HG03064 (cell line): ENCODE results near the gene TOP3B.
"Not testable (repeated sequence)": the region's sequence is repeated elsewhere in the genome, so short reads cannot be mapped to it uniquely, and the experiment has no call there.

Experiments used
- ATAC-seq: cut with Tn5 transposase; IDR thresholded peaks from one replicate; pipeline ENCODE4 v1.9.1; 2021; ENCODE audit warnings: low read depth; ENCODE audit not compliant: unreplicated experiment

Gene TOP3B

DNA sequence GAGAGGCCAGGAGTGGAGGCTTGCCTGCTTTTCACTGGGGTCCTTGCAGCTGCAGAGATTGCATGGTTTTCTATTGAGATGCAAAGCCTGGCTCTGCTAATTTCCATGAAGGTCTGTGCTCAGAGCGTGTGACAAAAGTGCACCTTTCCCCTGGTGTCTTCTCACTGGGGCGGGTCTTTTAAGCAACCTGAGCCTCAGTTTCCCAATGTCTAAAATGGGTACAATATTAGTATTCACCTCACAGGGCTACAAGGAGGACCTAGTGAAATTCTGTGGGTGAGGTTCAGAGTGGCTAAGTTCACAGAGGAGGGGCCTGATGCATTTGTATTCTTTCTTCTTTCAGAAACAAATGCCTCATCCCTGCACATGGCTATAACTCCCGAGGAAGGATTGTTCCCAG, 50.2 kb downstream of the TOP3B start:
- ATAC-seq = no peak

DNA sequence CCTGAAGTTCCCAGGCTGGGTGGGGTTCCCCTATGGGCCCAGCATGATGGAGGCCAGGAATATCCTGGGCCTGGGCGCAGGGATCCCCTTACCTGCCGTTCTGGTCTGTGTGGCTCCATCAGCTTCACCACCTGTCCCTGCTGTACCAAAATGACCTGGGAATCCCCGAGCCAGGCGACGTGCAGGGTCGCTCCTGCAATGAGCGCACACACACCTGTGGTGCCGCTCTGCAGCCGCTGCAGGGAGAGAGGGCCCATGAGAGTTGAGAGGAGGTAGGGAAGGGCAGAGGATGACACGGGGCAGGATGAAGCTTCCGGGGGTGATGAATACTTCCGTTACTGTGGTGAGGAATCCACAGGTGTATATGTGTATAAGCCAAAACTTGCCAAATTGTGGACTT, 51.5 kb downstream of the TOP3B start:
- no peak for ATAC-seq

DNA sequence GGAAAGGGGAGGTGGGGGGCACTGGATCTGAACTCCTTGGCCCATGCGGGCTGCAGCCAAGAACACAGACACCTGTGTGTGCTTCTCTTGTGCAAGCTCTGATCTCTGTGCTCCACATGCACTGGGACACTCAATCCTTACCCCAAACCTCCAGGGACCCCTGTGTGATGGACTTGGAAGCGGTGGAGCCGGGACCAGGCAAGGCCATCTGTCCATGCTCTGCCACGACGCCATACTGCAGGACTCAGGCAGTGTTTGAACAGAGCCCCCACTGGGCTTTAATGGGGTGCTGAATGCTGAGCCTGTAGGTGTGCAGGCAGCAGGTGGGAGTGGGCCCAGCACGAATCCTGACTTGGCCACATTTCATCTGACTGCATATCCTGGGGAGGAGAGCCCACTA, 53.3 kb downstream of the TOP3B start:
- ATAC-seq = no peak

GRCh38 chr22:21928048-21928447, 54.5 kb downstream of the TOP3B start:
- ATAC-seq = no peak

DNA sequence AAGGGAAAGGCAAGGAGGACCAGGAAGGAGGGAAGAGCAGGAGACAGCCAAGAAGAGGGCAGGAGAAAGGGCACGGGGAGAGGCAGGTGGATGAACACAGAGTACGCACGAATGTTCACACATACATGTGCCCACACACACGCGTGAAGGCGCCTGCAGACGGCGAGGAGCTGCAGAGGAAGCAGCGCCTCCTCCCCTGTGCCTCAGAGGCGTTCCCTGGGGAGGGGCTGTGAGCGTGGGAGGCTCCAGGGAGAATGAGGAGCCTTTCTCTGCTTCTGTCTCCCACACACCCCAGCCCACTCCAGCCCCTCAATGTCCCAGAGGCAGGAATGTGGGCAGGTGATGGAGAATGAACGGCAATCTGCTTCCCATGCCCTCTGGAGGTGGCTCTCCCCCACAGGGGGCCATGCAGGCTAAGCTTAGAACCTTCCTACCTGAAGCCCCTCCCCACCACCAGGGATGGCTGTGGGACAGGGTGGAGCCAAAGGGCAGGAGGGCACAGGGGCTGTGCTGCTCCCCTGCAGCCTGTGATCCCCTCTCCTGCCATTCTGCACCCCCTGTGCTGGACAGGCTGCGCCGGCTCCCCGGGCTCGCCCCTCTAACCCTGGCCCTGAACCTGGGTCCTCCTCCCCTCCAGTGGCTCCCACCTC, 55.3 kb downstream of the TOP3B start:
- ATAC-seq = no peak

DNA sequence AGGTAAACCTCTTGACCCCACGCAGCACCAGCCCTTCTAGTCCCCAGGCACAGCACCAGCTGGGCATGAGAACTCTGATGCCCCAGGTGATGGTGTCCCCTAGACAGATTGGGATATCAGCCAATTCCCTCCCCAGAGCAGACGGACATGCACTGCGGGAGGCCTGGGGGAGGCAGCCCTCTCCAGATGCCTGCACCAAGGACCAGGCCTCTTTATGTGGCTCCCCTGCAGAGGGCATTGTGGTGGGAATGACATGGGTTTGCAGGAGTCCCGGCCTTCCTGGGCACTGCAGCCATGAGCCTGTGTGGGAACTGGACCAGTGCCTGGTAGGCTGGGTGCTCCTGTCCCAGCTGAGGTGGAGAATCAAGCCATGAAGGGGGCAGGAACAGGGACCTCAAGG, 55.9 kb downstream of the TOP3B start:
- ATAC-seq = no peak

DNA sequence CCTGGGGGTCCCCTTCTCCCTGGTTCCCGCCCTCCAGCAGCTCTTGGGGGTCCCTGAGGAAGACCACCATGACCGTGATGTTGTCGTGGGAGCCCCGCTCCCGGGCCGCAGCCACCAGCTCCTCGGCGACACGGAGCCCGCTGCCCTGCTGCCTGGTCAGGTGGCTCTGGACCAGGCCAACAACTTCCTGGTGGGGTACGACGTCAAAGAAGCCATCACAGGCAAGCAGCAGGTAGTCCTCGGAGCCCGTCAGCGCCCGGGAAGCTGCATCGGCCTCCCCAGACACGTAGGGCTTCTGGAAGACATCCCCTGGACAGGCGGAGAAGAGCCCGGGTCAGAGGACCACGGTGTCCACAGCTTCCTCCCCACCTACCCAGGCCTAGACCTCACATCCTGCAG, 59.4 kb downstream of the TOP3B start:
- no peak for ATAC-seq

- no peak for ATAC-seq
Measured at GRCh38 chr22:21922370-21923162, 60.0 kb downstream of the TOP3B start.

- no peak for ATAC-seq
Measured at GRCh38 chr22:21921729-21922128, 60.9 kb downstream of the TOP3B start.

DNA sequence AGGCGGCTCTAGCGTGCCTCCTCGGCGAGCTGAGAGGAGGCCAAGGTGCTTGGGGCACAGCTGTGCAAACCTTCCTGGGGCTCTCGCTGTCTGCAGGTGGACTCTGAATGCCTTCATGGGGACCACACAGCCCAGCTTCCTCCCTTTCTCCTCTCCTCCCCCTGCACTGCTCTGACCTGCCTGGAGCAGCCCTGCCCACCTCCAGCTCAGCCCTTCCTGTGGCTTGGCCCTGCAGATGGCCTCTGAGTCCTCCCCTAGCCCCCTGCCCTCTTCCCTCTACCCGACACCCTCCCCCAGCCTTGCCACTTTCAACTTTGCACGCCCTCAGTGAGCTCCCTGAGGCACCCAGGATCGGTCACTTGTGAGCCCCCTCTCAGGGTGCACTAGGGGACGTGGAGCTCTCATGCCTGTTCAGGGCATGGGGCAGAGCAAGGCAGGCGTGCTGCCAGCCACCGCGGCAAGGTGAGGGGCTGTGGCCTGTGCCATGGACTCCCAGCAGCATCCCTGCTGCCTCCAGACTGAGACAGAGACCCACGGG, 61.3 kb downstream of the TOP3B start:
- ATAC-seq = no peak

DNA sequence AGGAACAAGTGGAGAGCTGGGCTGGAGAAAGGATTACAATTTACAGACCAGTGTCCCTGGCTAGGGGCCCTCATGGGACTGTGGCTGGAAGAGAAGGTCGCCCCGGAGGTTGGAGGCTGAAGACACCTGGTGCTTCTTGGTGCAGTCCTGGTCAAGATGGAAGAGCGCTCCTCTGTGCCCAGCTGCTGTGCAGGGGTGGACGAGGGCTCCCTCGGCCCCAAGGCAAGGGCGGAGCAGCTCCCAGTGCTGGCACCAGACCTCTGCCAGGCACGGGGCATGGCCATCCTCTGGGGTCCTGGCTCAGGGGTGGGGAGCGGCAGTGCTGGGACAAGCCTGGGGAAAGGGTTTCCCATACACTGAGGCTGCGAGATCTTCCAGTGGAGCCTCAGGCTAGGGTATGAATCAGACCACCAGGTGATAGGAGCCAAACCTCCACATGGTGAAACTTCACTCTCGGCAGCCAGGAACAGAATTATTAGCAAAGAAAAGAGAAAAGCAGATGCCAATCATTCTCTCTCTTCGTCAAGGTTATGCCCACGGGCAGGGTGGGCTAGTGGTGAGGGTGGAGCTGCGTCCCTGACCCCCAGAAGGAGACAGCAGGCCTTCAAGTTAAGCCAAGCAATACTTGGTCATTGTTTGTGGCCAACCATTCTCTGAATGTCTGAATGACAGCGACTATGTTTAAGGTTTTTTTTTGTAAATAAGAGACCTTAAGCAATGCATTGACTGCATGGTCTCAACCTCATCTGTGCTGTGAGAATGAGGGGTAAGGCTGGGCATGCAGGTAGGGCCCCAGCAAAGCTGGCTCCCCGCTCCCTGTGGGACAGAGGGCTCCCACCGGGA, 62.0 kb downstream of the TOP3B start:
- no peak for ATAC-seq

- no peak for ATAC-seq
Measured at GRCh38 chr22:21919526-21920307, 62.9 kb downstream of the TOP3B start.

DNA sequence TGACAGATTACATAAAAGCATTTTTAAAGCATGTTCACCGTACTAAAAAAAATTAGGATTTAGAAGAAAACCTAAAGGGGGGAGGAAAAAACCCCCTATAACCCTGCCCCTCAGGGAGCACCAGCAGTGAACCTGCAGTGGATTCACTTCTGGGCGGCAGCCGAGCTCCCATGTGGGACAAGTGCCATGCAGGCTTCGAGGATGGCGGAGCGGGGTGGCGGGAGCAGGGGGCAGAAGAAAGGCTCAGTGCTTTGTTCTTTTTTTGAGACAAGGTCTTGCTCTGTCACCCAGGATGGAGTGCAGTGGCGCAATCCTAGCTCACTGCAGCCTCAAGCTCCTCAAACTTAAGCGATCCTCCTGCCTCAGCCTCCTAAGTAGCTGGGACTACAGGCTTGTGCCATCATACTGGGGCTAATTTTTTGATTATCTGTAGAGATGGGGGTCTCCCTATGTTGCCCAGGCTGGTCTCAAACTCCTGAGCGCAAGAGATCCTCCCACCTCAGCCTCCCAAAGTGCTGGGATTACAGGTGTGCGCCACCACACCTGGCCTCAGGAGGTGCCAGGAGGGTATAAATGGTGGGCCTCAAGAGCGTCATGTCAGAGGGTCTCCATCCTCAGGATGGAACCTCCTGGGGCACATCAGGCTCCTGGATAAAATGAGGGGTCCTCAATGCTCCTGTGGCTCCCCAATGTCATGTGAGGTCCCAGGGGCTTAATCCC, 64.0 kb downstream of the TOP3B start:
- ATAC-seq = no peak

DNA sequence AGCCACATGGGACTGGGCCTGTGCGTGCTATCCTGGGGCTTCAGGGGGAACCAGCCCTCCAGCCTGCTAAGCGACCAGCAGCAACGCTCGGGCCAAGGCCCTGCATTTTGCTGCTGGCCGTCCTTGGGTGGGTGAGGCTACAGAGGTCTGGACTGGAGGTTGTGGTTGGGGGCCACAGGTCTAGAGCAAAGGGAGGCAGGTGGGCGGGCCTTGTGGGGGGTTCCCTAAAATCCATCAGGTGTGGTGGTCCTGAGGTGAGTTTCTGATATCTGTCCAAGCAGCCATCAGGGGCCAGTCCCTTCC, 64.7 kb downstream of the TOP3B start:
- ATAC-seq = no peak

- no peak for ATAC-seq
Measured at GRCh38 chr22:21917181-21917958, 65.2 kb downstream of the TOP3B start.

DNA sequence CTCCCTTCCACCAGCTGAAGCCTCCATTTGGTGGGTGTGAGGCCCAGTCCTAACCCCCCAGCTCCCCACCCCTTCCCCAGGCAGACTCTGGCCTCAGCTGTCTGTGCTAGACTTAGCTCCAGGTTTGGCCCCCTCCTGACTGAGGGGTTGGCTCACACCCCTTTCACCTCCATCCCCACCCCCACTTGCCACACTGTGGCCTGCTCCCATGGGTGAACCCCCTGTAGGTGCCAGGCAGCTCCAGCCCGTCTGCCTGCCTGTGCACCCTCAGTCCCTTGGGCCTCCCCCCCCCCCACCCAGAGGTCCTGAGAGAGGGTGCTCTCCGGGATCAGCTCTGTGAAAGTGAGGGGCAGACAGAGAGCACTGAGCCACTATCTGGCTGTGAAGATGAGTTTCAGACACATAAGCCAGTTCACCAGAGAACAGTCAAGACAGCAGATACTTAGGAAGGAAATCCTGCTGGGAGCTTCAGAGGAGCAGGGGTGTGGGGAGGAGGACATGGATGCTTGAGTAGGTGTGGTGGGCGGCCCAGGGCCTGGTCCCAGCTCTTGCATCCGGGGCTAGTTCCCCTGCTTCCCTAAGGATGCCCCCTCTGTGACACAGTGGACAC, 66.2 kb downstream of the TOP3B start:
- no peak for ATAC-seq

DNA sequence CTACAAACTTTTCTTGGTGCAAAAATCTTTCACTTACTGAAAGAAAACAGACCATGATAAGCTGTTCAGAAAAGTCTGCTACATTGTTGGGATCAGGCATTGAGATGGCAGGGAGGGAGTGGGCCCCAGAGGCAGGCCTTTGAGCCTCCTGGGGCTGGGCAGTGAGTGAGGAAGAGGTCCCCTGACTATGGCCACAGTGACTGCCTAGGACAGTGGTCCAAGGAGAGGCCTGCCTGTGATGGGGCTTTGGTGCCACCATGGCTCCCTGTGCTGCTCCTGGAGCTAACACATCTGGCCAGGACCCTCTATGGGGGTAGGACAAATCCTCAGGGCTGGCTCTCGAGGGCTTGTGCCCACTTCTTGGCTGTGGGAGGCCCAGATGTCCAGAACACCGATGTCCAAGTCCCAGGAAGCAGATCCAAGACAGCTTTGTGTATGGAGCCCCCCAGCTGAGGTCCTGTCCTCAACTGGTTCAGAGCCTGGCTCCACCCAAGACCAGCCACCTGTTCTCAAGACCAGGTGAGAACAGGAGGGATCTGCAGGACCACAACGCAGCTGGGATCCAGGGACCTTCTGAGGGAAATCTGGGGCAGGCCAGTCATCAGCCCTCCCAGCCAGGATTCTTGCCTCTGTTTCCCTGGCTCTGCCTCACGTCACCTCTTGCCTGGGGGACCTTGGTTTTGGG, 66.8 kb downstream of the TOP3B start:
- no peak for ATAC-seq

GRCh38 chr22:21914033-21914642, 68.4 kb downstream of the TOP3B start:
- ATAC-seq = not testable (repeated sequence)
